ENCODE results near the gene FRMD5.
A peak's percentile ranks its signal among the peaks of the same experiment; 100 is the strongest.

The FRMD5 gene

DNA sequence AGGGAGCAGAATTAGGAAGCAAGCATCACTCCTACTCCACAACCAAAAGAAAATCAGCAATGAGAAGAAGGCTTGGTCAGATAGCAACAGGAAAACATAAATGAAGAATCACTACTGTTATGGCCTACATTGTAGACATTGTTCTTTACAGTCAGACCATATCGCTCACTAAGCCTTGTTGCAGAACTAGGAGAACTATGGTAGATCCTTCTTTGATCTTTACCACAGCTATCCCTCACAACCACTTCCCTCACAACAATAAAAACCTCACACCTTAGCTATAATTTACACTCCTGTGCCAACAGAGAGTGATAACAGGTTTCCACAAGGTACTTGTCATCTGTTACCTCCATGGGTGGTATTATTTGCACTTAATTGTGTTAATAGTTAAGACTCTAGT lies 241.7 kb downstream of the FRMD5 start:
- no peaks in the 10 kb centered on the region for H3K9me3 ChIP-seq (ENCODE audit: insufficient read depth, low read length)
- H3K9ac ChIP-seq (ENCODE audit: low read length): no peak overlapping the region
- H3K4me2 ChIP-seq (ENCODE audit: low read length): no peak overlapping the region
- peaks cover 25% of the 10 kb centered on the region for H3K4me1 ChIP-seq (ENCODE audit: low read length)
- no peaks in the 10 kb centered on the region for H3K27me3 ChIP-seq (ENCODE audit: low read depth, low read length)
- no peak overlapping the region for H2AFZ ChIP-seq (ENCODE audit: low read depth, low read length)
- H3K27ac ChIP-seq (ENCODE audit: low read length): no peak overlapping the region
- TF ChIP-seq CTCF (IDR thresholded peaks at IDR 0.05; ENCODE audit: low read depth, low read length) (no peak), EZH2phosphoT487 (IDR thresholded peaks at IDR 0.05; ENCODE audit: low read depth) (no peak)
- no peaks in the 10 kb centered on the region for H4K20me1 ChIP-seq (ENCODE audit: insufficient read depth, low read length)
- no peak overlapping the region for H3K4me3 ChIP-seq (ENCODE audit: low read length)
- H3K36me3 ChIP-seq (replicated peaks; ENCODE audit: low read depth, low read length): no peaks in the 10 kb centered on the region
- H3K79me2 ChIP-seq (ENCODE audit: low read length): no peaks in the 10 kb centered on the region

GRCh38 chr15:43950531-43950930 lies 244.5 kb downstream of the FRMD5 start:
- Histone ChIP-seq H3K36me3 (replicated peaks; ENCODE audit: low read depth, low read length) (no peaks in the 10 kb centered on the region), H3K9ac (ENCODE audit: low read length) (no peak overlapping the region), H4K20me1 (ENCODE audit: insufficient read depth, low read length) (no peaks in the 10 kb centered on the region), H3K79me2 (ENCODE audit: low read length) (no peaks in the 10 kb centered on the region), H3K4me2 (ENCODE audit: low read length) (no peak overlapping the region), H2AFZ (ENCODE audit: low read depth, low read length) (no peak overlapping the region), H3K4me1 (ENCODE audit: low read length) (peaks cover 48% of the 10 kb centered on the region), H3K27ac (ENCODE audit: low read length) (no peak overlapping the region), H3K27me3 (ENCODE audit: low read depth, low read length) (no peaks in the 10 kb centered on the region), H3K9me3 (ENCODE audit: insufficient read depth, low read length) (no peaks in the 10 kb centered on the region), H3K4me3 (ENCODE audit: low read length) (no peak overlapping the region)
- TF ChIP-seq EZH2phosphoT487 (IDR thresholded peaks at IDR 0.05; ENCODE audit: low read depth) (no peak), CTCF (IDR thresholded peaks at IDR 0.05; ENCODE audit: low read depth, low read length) (no peak)

- H2AFZ ChIP-seq (ENCODE audit: low read depth, low read length): no peak overlapping the region
- no peak for TF ChIP-seq EZH2phosphoT487 (IDR thresholded peaks at IDR 0.05; ENCODE audit: low read depth)
- TF ChIP-seq CTCF (IDR thresholded peaks at IDR 0.05; ENCODE audit: low read depth, low read length): no peak
- H3K36me3 ChIP-seq (replicated peaks; ENCODE audit: low read depth, low read length): no peaks in the 10 kb centered on the region
- H3K4me1 ChIP-seq (ENCODE audit: low read length): peaks cover 48% of the 10 kb centered on the region
- no peaks in the 10 kb centered on the region for H3K9me3 ChIP-seq (ENCODE audit: insufficient read depth, low read length)
- no peaks in the 10 kb centered on the region for H4K20me1 ChIP-seq (ENCODE audit: insufficient read depth, low read length)
- H3K27ac ChIP-seq (ENCODE audit: low read length): peak overlapping the region; percentile 63
- H3K27me3 ChIP-seq (ENCODE audit: low read depth, low read length): no peaks in the 10 kb centered on the region
- H3K4me2 ChIP-seq (ENCODE audit: low read length): peak overlapping the region; percentile 54
- H3K9ac ChIP-seq (ENCODE audit: low read length): no peak overlapping the region
- no peaks in the 10 kb centered on the region for H3K79me2 ChIP-seq (ENCODE audit: low read length)
- H3K4me3 ChIP-seq (ENCODE audit: low read length): peak overlapping the region; percentile 10; the same call in 1 of the 2 replicates
These were observed 246.3 kb downstream of the FRMD5 start for GRCh38 chr15:43948691-43949325.

GRCh38 chr15:43943511-43943910 lies 251.6 kb downstream of the FRMD5 start:
- Histone ChIP-seq H3K4me3 (ENCODE audit: low read length) (no peak overlapping the region), H2AFZ (ENCODE audit: low read depth, low read length) (no peak overlapping the region), H3K9me3 (ENCODE audit: insufficient read depth, low read length) (no peaks in the 10 kb centered on the region), H3K4me1 (ENCODE audit: low read length) (peaks cover 49% of the 10 kb centered on the region), H3K27ac (ENCODE audit: low read length) (no peak overlapping the region), H3K9ac (ENCODE audit: low read length) (no peak overlapping the region), H3K79me2 (ENCODE audit: low read length) (no peaks in the 10 kb centered on the region), H3K36me3 (replicated peaks; ENCODE audit: low read depth, low read length) (no peaks in the 10 kb centered on the region), H3K27me3 (ENCODE audit: low read depth, low read length) (no peaks in the 10 kb centered on the region), H3K4me2 (ENCODE audit: low read length) (no peak overlapping the region), H4K20me1 (ENCODE audit: insufficient read depth, low read length) (no peaks in the 10 kb centered on the region)
- no peak for TF ChIP-seq EZH2phosphoT487 (IDR thresholded peaks at IDR 0.05; ENCODE audit: low read depth)
- TF ChIP-seq CTCF (IDR thresholded peaks at IDR 0.05; ENCODE audit: low read depth, low read length): no peak

Measured in OCI-LY3 (cell line).